CD8-positive, alpha-beta memory T cell (primary cell): ENCODE measurements around the gene RASSF5. TPM values are rescaled to one million over a fixed set of nuclear protein-coding genes. Genes with fewer than 3 reads are reported as not detected.
A peak's percentile ranks its signal among the peaks of the same experiment; 100 is the strongest.

Experiments
- CTCF ChIA-PET: fragments of 350-600 bp; sonication (Branson Sonifier 250); formaldehyde crosslinking; loops from one replicate; lab custom pipeline; 2021; ENCODE audit warnings: antibody characterized with exemption; lab: Charles Lee
- POLR2A ChIA-PET: fragments of 350-600 bp; sonication (Branson Sonifier 250); formaldehyde crosslinking; loops from one replicate; lab custom pipeline; 2021; ENCODE audit warnings: antibody characterized with exemption; lab: Charles Lee
- DNase-seq, 5 donors: peaks; one replicate each; pipeline versions ENCODE4 v3.0.0 to v3.0.0-alpha.2; 2020 to 2022; ENCODE audit warnings: mixed read lengths in 1 of 5
- H3K27ac ChIP-seq: one replicate; pipeline ENCODE4 v1.7.0; 2013; ENCODE audit warnings: low read depth, mild to moderate bottlenecking, low read length, moderate library complexity
- H3K27me3 ChIP-seq: 2 replicates; pipeline ENCODE4 v1.7.0; 2013; ENCODE audit warnings: low read length, mild to moderate bottlenecking; ENCODE audit not compliant: insufficient read depth, poor library complexity, severe bottlenecking
- H3K36me3 ChIP-seq: 2 replicates; pipeline ENCODE4 v1.7.0; 2013; ENCODE audit warnings: mild to moderate bottlenecking, low read length, moderate library complexity; ENCODE audit not compliant: insufficient read depth
- H3K4me1 ChIP-seq: 2 replicates; pipeline ENCODE4 v1.7.0; 2013; ENCODE audit warnings: mild to moderate bottlenecking, low read length, moderate library complexity; ENCODE audit not compliant: insufficient read depth
- H3K4me3 ChIP-seq: 2 replicates; pipeline ENCODE4 v1.7.0; 2013; ENCODE audit warnings: mild to moderate bottlenecking, low read length
- H3K9me3 ChIP-seq: 2 replicates; pipeline ENCODE4 v1.7.0; 2013; ENCODE audit warnings: mild to moderate bottlenecking, low read length
- H3K27ac Mint-ChIP-seq, 8 donors: one replicate each; pipeline ENCODE4 v1.8.0; 2020 to 2021; ENCODE audit warnings: mixed read lengths in 8 of 8, mild to moderate bottlenecking in 6 of 8, inconsistent platforms in 3 of 8, moderate library complexity in 3 of 8
- H3K27me3 Mint-ChIP-seq, 2 donors: one replicate each; pipeline ENCODE4 v1.8.0; 2020 to 2021; ENCODE audit warnings: mixed read lengths in 2 of 2, mild to moderate bottlenecking in 1 of 2, moderate library complexity in 1 of 2
- H3K36me3 Mint-ChIP-seq, 3 donors: one replicate each; pipeline ENCODE4 v1.8.0; 2020 to 2021; ENCODE audit warnings: mixed read lengths in 3 of 3, inconsistent platforms in 1 of 3, mild to moderate bottlenecking in 1 of 3
- H3K4me1 Mint-ChIP-seq, 3 donors: one replicate each; pipeline ENCODE4 v1.8.0; 2020 to 2021; ENCODE audit warnings: mixed read lengths in 3 of 3, inconsistent platforms in 1 of 3, mild to moderate bottlenecking in 1 of 3
- H3K4me3 Mint-ChIP-seq, 7 donors: one replicate each; pipeline ENCODE4 v1.8.0; 2020 to 2021; ENCODE audit warnings: mixed read lengths in 7 of 7, mild to moderate bottlenecking in 6 of 7, moderate library complexity in 4 of 7, inconsistent platforms in 2 of 7
- H3K9me3 Mint-ChIP-seq, 5 donors: one replicate each; pipeline ENCODE4 v1.8.0; 2020 to 2022; ENCODE audit warnings: mixed read lengths in 5 of 5, mild to moderate bottlenecking in 3 of 5, moderate library complexity in 2 of 5, inconsistent platforms in 1 of 5
- polyA plus RNA-seq: library from polyadenylated mRNA; unstranded; fragments of 300-500 nt; fragmentation: Illumina TruSeq; gene quantifications from one replicate; pipeline ENCODE4 v1.2.3, GENCODE V29; 2021
- total RNA-seq, 2 experiments: library from RNA; stranded (reverse); gene quantifications; one replicate each; pipeline ENCODE4 v1.2.3, GENCODE V29; 2021

The RASSF5 gene
- total and polyA plus RNA-seq, 3 experiments from 2014 or later = 163 to 329 (median 165) TPM

- Mint-ChIP-seq H3K4me3 (peak overlapping the region; percentile 63 to 84 (median 78)), H3K36me3 (peaks cover 0 to 96% (median 26%) of the 10 kb centered on the region in 3 donors), H3K27me3 (no peaks in the 10 kb centered on the region), H3K9me3 (no peaks in the 10 kb centered on the region), H3K4me1 (peaks cover 96 to 100% (median 100%) of the 10 kb centered on the region in 3 donors), H3K27ac (peak overlapping the region; percentile 84 to 97 (median 94))
- ChIA-PET CTCF (interaction anchor here (0.7 to 19.8 kb wide), 6 partner anchors 10 to 98 kb away, joined by 3 to 503 read pairs (median 8); partner anchors contain the start of gene IKBKE), POLR2A (interaction anchor here (0.7 to 1.0 kb wide), 3 partner anchors 8 to 98 kb away, joined by 3 to 4 read pairs (median 3); partner anchors contain the start of gene IKBKE)
- Histone ChIP-seq H3K9me3 (no peaks in the 10 kb centered on the region), H3K27ac (no peak overlapping the region), H3K4me1 (peaks cover 100% of the 10 kb centered on the region), H3K27me3 (no peaks in the 10 kb centered on the region), H3K4me3 (peak overlapping the region; percentile 21), H3K36me3 (peaks cover 34% of the 10 kb centered on the region)
- no peak for DNase-seq
Observed at GRCh38 chr1:206568256-206568655, 60.9 kb downstream of the RASSF5 start.

GRCh38 chr1:206568779-206569352 lies 61.5 kb downstream of the RASSF5 start:
- Histone ChIP-seq H3K27ac (no peak overlapping the region), H3K27me3 (no peaks in the 10 kb centered on the region), H3K36me3 (peaks cover 28% of the 10 kb centered on the region), H3K4me1 (peaks cover 100% of the 10 kb centered on the region), H3K9me3 (no peaks in the 10 kb centered on the region), H3K4me3 (peak overlapping the region; percentile 21)
- Mint-ChIP-seq H3K4me1 (peaks cover 96 to 100% (median 100%) of the 10 kb centered on the region in 3 donors), H3K27me3 (no peaks in the 10 kb centered on the region), H3K36me3 (peaks cover 0 to 97% (median 26%) of the 10 kb centered on the region in 3 donors), H3K27ac (peak overlapping the region; percentile 81 to 97 (median 92)), H3K4me3 (peak overlapping the region; percentile 63 to 84 (median 78)), H3K9me3 (no peaks in the 10 kb centered on the region)
- POLR2A ChIA-PET = interaction anchor here (0.7 to 1.0 kb wide), 2 partner anchors 9 to 99 kb away, joined by 3 to 4 read pairs; partner anchors contain the start of gene IKBKE
- DNase-seq = no peak
- CTCF ChIA-PET = interaction anchor here (0.7 to 19.8 kb wide), 7 partner anchors 10 to 99 kb away, joined by 3 to 503 read pairs (median 6); partner anchors contain the start of gene IKBKE

GRCh38 chr1:206569556-206569955 lies 62.2 kb downstream of the RASSF5 start:
- CTCF ChIA-PET = interaction anchor here (0.9 to 19.8 kb wide), 5 partner anchors 11 to 23 kb away, joined by 3 to 503 read pairs (median 4); no protein-coding TSS in a partner anchor
- peaks cover 100% of the 10 kb centered on the region for H3K4me1 ChIP-seq
- DNase-seq = no peak
- H3K9me3 ChIP-seq = no peaks in the 10 kb centered on the region
- Mint-ChIP-seq H3K36me3 (peaks cover 0 to 97% (median 23%) of the 10 kb centered on the region in 3 donors), H3K4me1 (peaks cover 95 to 100% (median 100%) of the 10 kb centered on the region in 3 donors), H3K27ac (peak overlapping the region in 7 of 8 donors; percentile 57 to 97 (median 91)), H3K27me3 (no peaks in the 10 kb centered on the region), H3K4me3 (peak overlapping the region; percentile 63 to 84 (median 78)), H3K9me3 (no peaks in the 10 kb centered on the region)
- H3K36me3 ChIP-seq = peaks cover 30% of the 10 kb centered on the region
- H3K27ac ChIP-seq = no peak overlapping the region
- POLR2A ChIA-PET = no interaction called here
- H3K27me3 ChIP-seq = no peaks in the 10 kb centered on the region
- H3K4me3 ChIP-seq = no peak overlapping the region

DNA sequence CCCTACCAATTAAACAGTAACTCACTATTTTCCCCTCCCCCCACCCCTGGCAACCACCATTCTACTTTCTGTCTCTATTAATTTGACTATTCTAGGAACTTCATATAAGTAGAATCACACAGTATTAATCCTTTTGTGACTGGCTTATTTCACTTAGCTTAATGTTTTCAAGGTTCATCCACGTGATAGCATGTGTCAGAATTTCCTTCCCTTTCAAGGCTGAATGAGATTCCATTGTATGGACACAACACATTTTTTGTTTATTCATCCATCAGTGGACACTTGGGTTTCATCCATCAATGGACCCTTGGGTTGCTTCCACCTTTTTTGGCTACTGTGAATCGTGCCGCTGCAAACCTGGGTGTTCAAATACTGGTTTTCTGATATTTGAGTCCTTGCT lies 63.2 kb downstream of the RASSF5 start:
- peaks cover 99% of the 10 kb centered on the region for H3K4me1 ChIP-seq
- ChIA-PET CTCF (interaction anchor here (0.6 to 3.0 kb wide), 3 partner anchors 10 to 492 kb away, joined by 3 to 10 read pairs (median 4); no protein-coding TSS in a partner anchor), POLR2A (no interaction called here)
- H3K27ac Mint-ChIP-seq = peak overlapping the region; percentile 67 to 97 (median 90)
- no peak for DNase-seq
- H3K36me3 ChIP-seq = peaks cover 20% of the 10 kb centered on the region
- H3K9me3 Mint-ChIP-seq = no peaks in the 10 kb centered on the region
- H3K9me3 ChIP-seq = no peaks in the 10 kb centered on the region
- H3K27me3 Mint-ChIP-seq = no peaks in the 10 kb centered on the region
- H3K36me3 Mint-ChIP-seq = peaks cover 0 to 92% (median 15%) of the 10 kb centered on the region in 3 donors
- H3K4me3 Mint-ChIP-seq = peak overlapping the region in 6 of 7 donors; percentile 19 to 84 (median 74)
- H3K27me3 ChIP-seq = no peaks in the 10 kb centered on the region
- peaks cover 93 to 100% (median 99%) of the 10 kb centered on the region in 3 donors for H3K4me1 Mint-ChIP-seq
- H3K27ac ChIP-seq = no peak overlapping the region
- no peak overlapping the region for H3K4me3 ChIP-seq

GRCh38 chr1:206572835-206573234 lies 65.5 kb downstream of the RASSF5 start:
- Mint-ChIP-seq H3K36me3 (peaks cover 0 to 82% (median 12%) of the 10 kb centered on the region in 3 donors), H3K9me3 (no peaks in the 10 kb centered on the region), H3K27ac (peak overlapping the region; percentile 47 to 100 (median 96)), H3K27me3 (no peaks in the 10 kb centered on the region), H3K4me1 (peaks cover 92 to 100% (median 99%) of the 10 kb centered on the region in 3 donors), H3K4me3 (peak overlapping the region in 5 of 7 donors; percentile 1 to 38 (median 20))
- Histone ChIP-seq H3K4me3 (no peak overlapping the region), H3K4me1 (peaks cover 99% of the 10 kb centered on the region), H3K36me3 (peaks cover 18% of the 10 kb centered on the region), H3K27ac (no peak overlapping the region), H3K9me3 (no peaks in the 10 kb centered on the region), H3K27me3 (no peaks in the 10 kb centered on the region)
- DNase-seq = no peak
- ChIA-PET POLR2A (no interaction called here), CTCF (interaction anchor here (2.0 to 19.1 kb wide), 3 partner anchors 10 to 29 kb away, joined by 7 to 503 read pairs (median 305); no protein-coding TSS in a partner anchor)

DNA sequence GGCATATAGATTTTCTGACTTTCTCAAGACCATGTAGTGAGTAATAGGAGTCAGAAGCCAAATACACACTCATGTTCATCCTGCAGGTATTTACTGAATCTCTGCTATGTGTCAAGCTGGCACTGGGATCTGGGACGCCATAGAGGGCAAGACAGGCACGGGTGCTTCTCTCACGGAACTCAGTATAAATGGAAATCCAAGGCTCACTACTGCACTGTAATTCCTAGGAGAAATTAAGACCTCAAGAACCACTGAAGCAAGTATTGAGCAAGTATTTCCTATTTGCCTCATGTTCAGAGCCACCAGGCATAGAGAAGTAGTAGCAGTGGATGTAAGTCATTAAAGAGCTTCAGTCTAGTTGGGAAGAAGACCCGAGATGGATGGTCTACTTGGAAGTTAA lies 66.0 kb downstream of the RASSF5 start:
- peaks cover 99% of the 10 kb centered on the region for H3K4me1 ChIP-seq
- peaks cover 92 to 100% (median 99%) of the 10 kb centered on the region in 3 donors for H3K4me1 Mint-ChIP-seq
- H3K4me3 ChIP-seq = no peak overlapping the region
- POLR2A ChIA-PET = interaction anchor here (2.4 kb wide), 1 partner anchor 15 kb away, joined by 11 read pairs; no protein-coding TSS in a partner anchor
- H3K36me3 ChIP-seq = peaks cover 16% of the 10 kb centered on the region
- H3K4me3 Mint-ChIP-seq = peak overlapping the region in 6 of 7 donors; percentile 22 to 73 (median 42)
- peaks cover 0 to 81% (median 15%) of the 10 kb centered on the region in 3 donors for H3K36me3 Mint-ChIP-seq
- no peaks in the 10 kb centered on the region for H3K9me3 Mint-ChIP-seq
- no peaks in the 10 kb centered on the region for H3K9me3 ChIP-seq
- peak overlapping the region; percentile 48 to 100 (median 98) for H3K27ac Mint-ChIP-seq
- no peak overlapping the region for H3K27ac ChIP-seq
- CTCF ChIA-PET = interaction anchor here (1.2 to 19.1 kb wide), 5 partner anchors 10 to 35 kb away, joined by 3 to 503 read pairs (median 7); no protein-coding TSS in a partner anchor
- H3K27me3 Mint-ChIP-seq = no peaks in the 10 kb centered on the region
- no peak for DNase-seq
- H3K27me3 ChIP-seq = no peaks in the 10 kb centered on the region

DNA sequence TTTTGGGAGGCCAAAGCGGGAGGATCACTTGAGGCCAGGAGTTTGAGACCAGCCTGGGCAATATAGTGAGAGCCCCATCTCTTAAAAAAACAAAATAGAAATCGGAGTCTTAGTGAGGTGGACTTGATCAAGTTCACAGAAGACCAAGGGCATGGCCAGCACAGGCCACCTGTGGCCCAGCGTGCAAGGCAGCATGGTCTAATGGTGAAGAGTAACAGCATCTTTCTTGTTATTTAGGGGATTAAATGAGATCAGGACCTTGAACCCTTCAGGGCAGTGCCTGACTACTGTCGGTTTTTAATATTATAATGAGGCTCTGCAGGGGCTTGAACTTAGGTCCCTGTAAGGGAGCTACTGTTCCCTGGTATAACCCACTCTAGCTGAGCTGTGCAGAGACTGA lies 66.4 kb downstream of the RASSF5 start:
- H3K4me1 ChIP-seq = peaks cover 99% of the 10 kb centered on the region
- no peak for DNase-seq
- POLR2A ChIA-PET = interaction anchor here (2.4 kb wide), 1 partner anchor 16 kb away, joined by 11 read pairs; no protein-coding TSS in a partner anchor
- CTCF ChIA-PET = interaction anchor here (1.2 to 19.1 kb wide), 4 partner anchors 10 to 35 kb away, joined by 3 to 503 read pairs (median 155); no protein-coding TSS in a partner anchor
- H3K4me3 ChIP-seq = no peak overlapping the region
- H3K36me3 Mint-ChIP-seq = peaks cover 0 to 78% (median 16%) of the 10 kb centered on the region in 3 donors
- peaks cover 16% of the 10 kb centered on the region for H3K36me3 ChIP-seq
- no peaks in the 10 kb centered on the region for H3K27me3 Mint-ChIP-seq
- H3K27ac Mint-ChIP-seq = peak overlapping the region; percentile 48 to 100 (median 98)
- peaks cover 92 to 100% (median 99%) of the 10 kb centered on the region in 3 donors for H3K4me1 Mint-ChIP-seq
- no peaks in the 10 kb centered on the region for H3K9me3 Mint-ChIP-seq
- H3K4me3 Mint-ChIP-seq = peak overlapping the region in 5 of 7 donors; percentile 39 to 90 (median 42)
- no peaks in the 10 kb centered on the region for H3K9me3 ChIP-seq
- H3K27me3 ChIP-seq = no peaks in the 10 kb centered on the region
- peak overlapping the region; percentile 85 for H3K27ac ChIP-seq
